HG03097 (cell line): ENCODE measurements around the gene RTN1.
"Not testable (repeated sequence)": the region's sequence is repeated elsewhere in the genome, so short reads cannot be mapped to it uniquely, and the experiment has no call there.

ENCODE experiments used
- ATAC-seq: cut with Tn5 transposase; IDR thresholded peaks from one replicate; pipeline ENCODE4 v1.9.1; 2021; ENCODE audit not compliant: unreplicated experiment, low FRiP score

RTN1 gene

GRCh38 chr14:59707778-59708561, 162.6 kb downstream of the RTN1 start:
- no peak for ATAC-seq

- no peak for ATAC-seq
Observed at GRCh38 chr14:59705866-59706265, 164.7 kb downstream of the RTN1 start.

- ATAC-seq: no peak
Observed at GRCh38 chr14:59705245-59705644, 165.3 kb downstream of the RTN1 start.

GRCh38 chr14:59704054-59704645, 166.4 kb downstream of the RTN1 start:
- no peak for ATAC-seq

GRCh38 chr14:59699442-59699841, 171.1 kb downstream of the RTN1 start:
- no peak for ATAC-seq

GRCh38 chr14:59698793-59699192, 171.8 kb downstream of the RTN1 start:
- ATAC-seq: no peak

- no peak for ATAC-seq
Observed at GRCh38 chr14:59695198-59695597, 175.4 kb downstream of the RTN1 start.

- no peak for ATAC-seq
Observed at GRCh38 chr14:59691266-59691665, 179.3 kb downstream of the RTN1 start.

- no peak for ATAC-seq
Observed at GRCh38 chr14:59690426-59690825, 180.2 kb downstream of the RTN1 start.

GRCh38 chr14:59688224-59689170, 182.1 kb downstream of the RTN1 start:
- peak; percentile 99 for ATAC-seq

- ATAC-seq: no peak
Observed at GRCh38 chr14:59687663-59688062, 182.9 kb downstream of the RTN1 start.

- no peak for ATAC-seq
Observed at GRCh38 chr14:59679872-59680271, 190.7 kb downstream of the RTN1 start.

GRCh38 chr14:59678352-59678751, 192.2 kb downstream of the RTN1 start:
- ATAC-seq: no peak

- no peak for ATAC-seq
Observed at GRCh38 chr14:59677771-59678231, 192.8 kb downstream of the RTN1 start.

GRCh38 chr14:59675394-59675793, 195.2 kb downstream of the RTN1 start:
- ATAC-seq: no peak

GRCh38 chr14:59664741-59665140, 205.8 kb downstream of the RTN1 start:
- no peak for ATAC-seq

- ATAC-seq: no peak
Observed at GRCh38 chr14:59657769-59658168, 212.8 kb downstream of the RTN1 start.

- no peak for ATAC-seq
Observed at GRCh38 chr14:59656473-59656872, 214.1 kb downstream of the RTN1 start.

GRCh38 chr14:59654131-59654530, 216.4 kb downstream of the RTN1 start:
- ATAC-seq: not testable (repeated sequence)

- not testable (repeated sequence) for ATAC-seq
Observed at GRCh38 chr14:59646832-59647231, 223.7 kb downstream of the RTN1 start.

- peak; percentile 80 for ATAC-seq
Observed at GRCh38 chr14:59638885-59639284, 231.7 kb downstream of the RTN1 start.
